Right lobe of liver (tissue), 6 donors: Measurements from ENCODE around the gene RBM33. TPM values are rescaled to one million over a fixed set of nuclear protein-coding genes. Genes with fewer than 3 reads are reported as not detected.
A peak's percentile ranks its signal among the peaks of the same experiment; 100 is the strongest.

Experiments
- ATAC-seq, 4 donors: fragments of 200-7000 bp; cut with Tn5 transposase; one replicate each; pipeline ENCODE4 v1.9.1; 2020; ENCODE audit warnings: mild to moderate bottlenecking in 4 of 4, moderate library complexity in 4 of 4
- DNase-seq, 3 donors: peaks; one replicate each; pipeline ENCODE4 v3.0.0-alpha.2; 2020
- H3K27ac ChIP-seq, 3 donors: fragments of 200-600 bp; one replicate each; pipeline ENCODE4 v1.8.0; 2022
- H3K27me3 ChIP-seq, 2 donors: fragments of 200-600 bp; one replicate each; pipeline ENCODE4 v1.8.0; 2022
- H3K36me3 ChIP-seq, 4 donors: fragments of 200-600 bp; sonication (generic) in 1 of 4; one replicate each; pipeline versions ENCODE4 v1.5.1 to v1.8.0; 2017 to 2022; ENCODE audit warnings: control low read depth in 1 of 4
- H3K4me1 ChIP-seq, 4 donors: fragments of 200-600 bp; sonication (generic) in 1 of 4; one replicate each; pipeline versions ENCODE4 v1.5.1 to v1.8.0; 2017 to 2022; ENCODE audit warnings: control low read depth in 1 of 4
- H3K4me3 ChIP-seq, 3 donors: fragments of 200-600 bp; one replicate each; pipeline ENCODE4 v1.8.0; 2022
- H3K9me3 ChIP-seq, 4 donors: fragments of 200-600 bp; sonication (generic) in 1 of 4; one replicate each; pipeline versions ENCODE4 v1.5.1 to v1.8.0; 2017 to 2022; ENCODE audit warnings: control low read depth in 1 of 4
- POLR2A ChIP-seq: fragments of 450-650 bp; IDR thresholded peaks from one replicate; pipeline ENCODE4 v1.6.1; 2017; ENCODE audit warnings: antibody characterized with exemption, mild to moderate bottlenecking
- WGBS: methylation state at CpG from one replicate; pipeline ENCODE4 v1.1.6; 2018; ENCODE audit warnings: low coverage, low lambda C conversion rate; ENCODE audit not compliant: insufficient coverage; ENCODE audit errors: missing lambda C conversion rate; 5-methylcytosine and 5-hydroxymethylcytosine counted together
- intact Hi-C, 2 donors: fragments of 100-400 bp; cut with DNase I; formaldehyde crosslinking; loops; one replicate each; pipeline versions ENCODE4 v1.11.2 to v1.14.1; 2022
- total RNA-seq, 6 experiments: library from RNA; depleted of rRNA in 2 of 6; stranded (reverse); fragments of >200 nt in 2 of 6; fragmentation: NEBNext Ultra II Directional in 3 of 6; extraction: Animal tissue kit (Norgen Biotek cat#: 25700) in 3 of 6; gene quantifications; one replicate each; pipeline versions ENCODE4 v1.1.0 to v1.2.4, GENCODE V29; 2016 to 2023
- TF ChIP-seq, protein P1 (sequence below), 4 donors: fragments of 200-600 bp in 3 of 4; fragments of 450-650 bp in 1 of 4; IDR thresholded peaks; one replicate each; pipeline versions ENCODE4 v1.5.1 to v1.8.0; 2016 to 2022; ENCODE audit warnings: antibody characterized with exemption in 4 of 4, mild to moderate bottlenecking in 2 of 4
- donor health status: DM: no; HTN: yes; CAD: no.
- donor health status: DM: no; HTN: no; CAD: no.
- donor health status: DM: no; HTN: no; CAD: no.
- donor health status: DM: no; HTN: yes; CAD: no.
- donor health status: DM: no; HTN: yes; CAD: no.

Gene RBM33
- total RNA-seq, 6 experiments from 2014 or later: 24.9 to 55.1 (median 32.0) TPM

DNA sequence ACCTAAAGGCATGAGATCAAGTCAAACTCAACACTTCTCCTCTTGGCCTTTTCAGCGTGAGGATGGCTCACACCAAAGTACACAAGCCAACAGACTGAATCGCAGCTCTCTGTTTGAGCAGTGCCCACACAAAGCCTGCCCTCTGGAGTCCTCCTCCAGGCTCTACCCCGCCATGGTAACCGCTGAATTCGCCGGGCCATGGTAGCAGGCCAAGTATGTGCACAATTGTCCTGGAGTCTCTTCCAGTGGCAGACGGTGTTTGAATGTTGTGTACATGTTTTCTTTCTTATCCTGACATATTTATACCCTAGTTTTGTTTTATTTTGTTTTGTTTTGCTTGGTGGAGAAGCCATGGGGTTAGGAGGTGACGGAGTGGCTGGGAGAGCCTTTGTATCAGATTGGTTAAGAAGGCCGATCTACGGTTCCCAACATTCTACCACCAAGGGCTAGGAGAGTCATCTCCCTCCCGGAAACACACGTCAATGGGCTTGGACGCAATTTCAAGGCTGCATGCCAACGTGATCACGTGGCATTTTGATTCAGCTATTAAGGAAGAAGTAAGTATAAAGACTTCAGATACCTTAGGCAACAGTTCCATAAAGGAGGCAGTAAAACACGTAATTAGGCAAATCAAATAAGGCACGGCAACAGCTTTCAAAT lies 179.9 kb downstream of the RBM33 start:
- Histone ChIP-seq H3K4me3 (no peak overlapping the region), H3K9me3 (no peaks in the 10 kb centered on the region), H3K36me3 (no peaks in the 10 kb centered on the region), H3K27ac (no peak overlapping the region), H3K4me1 (no peaks in the 10 kb centered on the region), H3K27me3 (no peaks in the 10 kb centered on the region)
- 70% methylated on average over 12 of the region's 17 CpGs for WGBS
- ATAC-seq: no peak
- TF ChIP-seq, protein P1, sequence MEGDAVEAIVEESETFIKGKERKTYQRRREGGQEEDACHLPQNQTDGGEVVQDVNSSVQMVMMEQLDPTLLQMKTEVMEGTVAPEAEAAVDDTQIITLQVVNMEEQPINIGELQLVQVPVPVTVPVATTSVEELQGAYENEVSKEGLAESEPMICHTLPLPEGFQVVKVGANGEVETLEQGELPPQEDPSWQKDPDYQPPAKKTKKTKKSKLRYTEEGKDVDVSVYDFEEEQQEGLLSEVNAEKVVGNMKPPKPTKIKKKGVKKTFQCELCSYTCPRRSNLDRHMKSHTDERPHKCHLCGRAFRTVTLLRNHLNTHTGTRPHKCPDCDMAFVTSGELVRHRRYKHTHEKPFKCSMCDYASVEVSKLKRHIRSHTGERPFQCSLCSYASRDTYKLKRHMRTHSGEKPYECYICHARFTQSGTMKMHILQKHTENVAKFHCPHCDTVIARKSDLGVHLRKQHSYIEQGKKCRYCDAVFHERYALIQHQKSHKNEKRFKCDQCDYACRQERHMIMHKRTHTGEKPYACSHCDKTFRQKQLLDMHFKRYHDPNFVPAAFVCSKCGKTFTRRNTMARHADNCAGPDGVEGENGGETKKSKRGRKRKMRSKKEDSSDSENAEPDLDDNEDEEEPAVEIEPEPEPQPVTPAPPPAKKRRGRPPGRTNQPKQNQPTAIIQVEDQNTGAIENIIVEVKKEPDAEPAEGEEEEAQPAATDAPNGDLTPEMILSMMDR (IDR thresholded peaks at IDR 0.05): no peak
- TF ChIP-seq POLR2A: no peak
- intact Hi-C loops: loop anchor here in 1 of 2 donors (10.0 kb wide), 1 partner anchor 330 kb away; no protein-coding TSS in a partner anchor
- no peak for DNase-seq

DNA sequence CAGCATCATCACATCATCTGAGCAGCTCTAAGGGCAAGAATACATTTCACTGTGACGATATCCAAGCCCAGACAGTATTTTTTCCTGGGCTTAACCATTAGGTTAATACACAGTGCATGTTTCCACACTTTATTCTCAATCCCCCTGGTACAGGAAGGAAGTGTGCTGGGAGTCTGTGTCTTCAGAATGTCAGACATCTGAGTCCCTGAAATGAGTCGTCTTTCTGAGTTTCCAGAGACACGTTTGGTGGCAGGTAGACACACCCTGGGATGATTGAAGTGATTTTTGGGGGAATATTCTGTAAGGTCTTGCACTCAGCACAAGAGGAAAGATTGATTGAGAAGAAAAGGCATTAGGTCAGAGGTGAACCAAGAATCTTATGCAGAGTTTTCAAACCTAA lies 180.9 kb downstream of the RBM33 start:
- no peaks in the 10 kb centered on the region for H3K36me3 ChIP-seq
- intact Hi-C loops: loop anchor here in 1 of 2 donors (10.0 kb wide), 1 partner anchor 329 kb away; no protein-coding TSS in a partner anchor
- DNase-seq (no peak), ATAC-seq (no peak)
- H3K4me3 ChIP-seq: no peak overlapping the region
- H3K9me3 ChIP-seq: no peaks in the 10 kb centered on the region
- TF ChIP-seq, protein P1 (IDR thresholded peaks at IDR 0.05): no peak
- no peak for TF ChIP-seq POLR2A
- H3K27ac ChIP-seq: no peak overlapping the region
- 61% methylated on average over 3 of the region's 3 CpGs for WGBS
- H3K4me1 ChIP-seq: no peaks in the 10 kb centered on the region
- H3K27me3 ChIP-seq: no peaks in the 10 kb centered on the region

DNA sequence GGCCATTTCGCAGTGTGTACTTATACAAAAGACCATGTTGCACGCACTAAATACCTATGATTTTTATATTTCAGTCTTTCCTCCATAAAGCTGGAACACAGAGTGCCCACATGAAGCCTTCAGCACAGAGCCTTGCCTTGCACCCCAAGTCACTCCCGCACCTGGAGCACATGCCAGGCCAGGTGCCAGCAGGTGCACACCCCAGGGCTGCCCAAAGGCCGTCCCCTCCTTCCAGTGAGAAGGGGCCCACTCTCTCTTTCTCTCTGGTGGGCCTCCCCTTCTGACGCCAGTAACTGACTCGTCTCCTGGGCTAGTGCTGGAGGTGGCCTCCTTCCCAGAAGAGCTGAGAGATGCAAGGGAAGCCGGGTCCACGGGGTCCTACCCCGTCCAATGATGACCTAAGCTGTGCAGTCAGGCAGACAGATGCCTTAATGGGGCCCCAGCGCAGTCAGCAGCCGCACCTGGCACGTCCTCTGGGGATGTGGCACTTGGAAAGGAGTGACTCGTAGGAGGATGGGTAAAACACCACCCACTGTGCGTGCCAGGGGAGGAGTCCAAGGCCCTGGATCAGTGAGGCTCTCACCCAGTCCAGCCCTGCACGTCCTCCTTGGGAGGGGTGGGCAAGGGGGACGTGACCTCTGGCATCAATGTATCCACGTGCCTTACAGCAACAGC lies 185.5 kb downstream of the RBM33 start:
- 90% methylated on average over 3 of the region's 17 CpGs for WGBS
- no peaks in the 10 kb centered on the region for H3K4me1 ChIP-seq
- TF ChIP-seq, protein P1 (IDR thresholded peaks at IDR 0.05): no peak
- no peak for TF ChIP-seq POLR2A
- intact Hi-C loops: loop anchor here in 1 of 2 donors (10.0 kb wide), 1 partner anchor 325 kb away; no protein-coding TSS in a partner anchor
- no peaks in the 10 kb centered on the region for H3K27me3 ChIP-seq
- ATAC-seq (no peak), DNase-seq (peak in 1 of 3 donors; percentile 43)
- H3K9me3 ChIP-seq: no peaks in the 10 kb centered on the region
- no peaks in the 10 kb centered on the region for H3K36me3 ChIP-seq
- H3K4me3 ChIP-seq: no peak overlapping the region
- no peak overlapping the region for H3K27ac ChIP-seq

Other genes starting within 250 kb of the RBM33 start
- not detected for gene EN2, start 186.5 kb upstream of the RBM33 start, total RNA-seq
- under 1 TPM in 1 of 6 experiments, not detected in 5; 0.19 TPM for gene CNPY1, start 98.1 kb upstream of the RBM33 start, total RNA-seq
- gene SHH, start 167.8 kb downstream of the RBM33 start, total RNA-seq: 10 to 100 TPM in 4 of 6 experiments, 1 to 10 TPM in 2; 6.8 to 18.6 (median 12.4) TPM